ENCODE results near the gene ATP6V1C2.

ATP6V1C2 gene

DNA sequence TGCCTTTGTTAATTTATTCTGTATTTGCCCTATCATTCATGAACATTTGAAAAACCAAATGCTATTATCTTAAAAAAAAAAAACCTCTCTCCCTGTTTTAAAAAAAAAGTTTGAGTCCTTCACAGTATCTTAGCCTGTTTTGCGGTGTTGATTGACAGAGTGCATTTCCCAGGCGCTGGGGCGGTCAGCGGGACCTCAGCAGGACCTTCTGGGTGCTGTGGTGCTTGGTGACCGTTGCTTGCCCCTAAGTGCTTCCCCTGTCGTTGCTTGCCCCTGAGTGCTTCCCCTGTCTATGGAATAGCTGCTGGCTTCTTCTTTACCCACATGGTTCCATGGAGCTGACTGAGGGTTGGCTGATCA lies 12.1 kb downstream of the ATP6V1C2 start:
- no peak for DNase-seq

DNA sequence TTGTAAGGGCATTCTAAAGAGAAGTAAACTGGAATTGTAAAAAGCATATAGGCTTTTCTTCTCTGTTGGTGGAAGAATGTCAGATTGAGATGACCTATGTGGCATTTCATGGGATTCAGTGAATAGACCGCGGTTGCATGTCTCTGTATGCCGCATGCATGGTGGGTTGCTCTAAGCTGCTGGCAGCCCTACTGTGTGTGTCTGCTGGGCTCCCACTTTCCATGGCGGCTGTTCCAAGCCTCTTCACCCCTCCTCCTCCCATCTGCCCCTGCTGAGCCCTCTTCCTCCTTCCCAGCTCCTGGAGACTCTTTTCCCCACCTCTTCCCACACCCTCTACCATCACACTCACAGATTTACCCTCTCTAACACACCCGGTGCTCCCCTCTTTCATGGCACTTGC lies 12.6 kb downstream of the ATP6V1C2 start:
- no peak for DNase-seq

DNA sequence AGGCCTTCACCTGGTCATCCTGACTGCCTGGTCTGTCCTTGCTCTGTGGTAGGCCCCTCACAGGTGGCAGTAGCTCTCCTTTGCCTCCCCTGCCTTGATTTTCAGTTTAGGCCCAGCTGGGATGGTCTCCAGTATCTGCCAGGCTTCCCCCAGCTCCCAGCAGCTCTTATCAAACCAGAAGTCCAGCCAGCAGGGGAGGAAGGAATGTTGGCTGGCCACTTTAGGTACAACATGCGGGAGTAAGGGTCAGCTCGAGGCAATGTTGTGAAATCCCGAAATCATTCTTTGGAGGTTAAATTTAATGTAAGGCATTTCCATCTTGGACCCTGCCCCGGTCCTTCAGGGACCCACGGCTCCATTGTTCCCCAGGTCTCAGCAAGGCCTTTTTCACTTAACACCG lies 16.8 kb downstream of the ATP6V1C2 start:
- DNase-seq, result no peak

DNA sequence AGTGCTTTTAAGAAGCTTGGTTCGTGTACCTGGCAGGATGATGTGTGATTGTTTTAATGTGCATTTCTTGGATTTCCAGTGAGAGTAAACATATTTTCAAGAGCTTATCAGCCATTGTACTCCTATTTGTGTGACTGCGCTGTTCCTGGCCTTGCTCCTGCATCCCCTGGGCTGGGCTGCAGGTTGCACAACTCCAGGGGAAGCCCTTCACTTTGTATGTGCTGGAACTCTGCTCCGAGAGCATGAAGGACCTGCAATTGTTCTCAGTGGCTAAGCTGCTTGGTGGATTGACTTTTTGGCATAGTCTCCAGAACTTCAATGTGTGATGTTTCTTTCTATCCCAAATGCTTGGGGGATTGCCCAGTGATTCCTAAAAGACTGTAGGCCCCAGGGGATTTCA lies 18.8 kb downstream of the ATP6V1C2 start:
- DNase-seq, result no peak

DNA sequence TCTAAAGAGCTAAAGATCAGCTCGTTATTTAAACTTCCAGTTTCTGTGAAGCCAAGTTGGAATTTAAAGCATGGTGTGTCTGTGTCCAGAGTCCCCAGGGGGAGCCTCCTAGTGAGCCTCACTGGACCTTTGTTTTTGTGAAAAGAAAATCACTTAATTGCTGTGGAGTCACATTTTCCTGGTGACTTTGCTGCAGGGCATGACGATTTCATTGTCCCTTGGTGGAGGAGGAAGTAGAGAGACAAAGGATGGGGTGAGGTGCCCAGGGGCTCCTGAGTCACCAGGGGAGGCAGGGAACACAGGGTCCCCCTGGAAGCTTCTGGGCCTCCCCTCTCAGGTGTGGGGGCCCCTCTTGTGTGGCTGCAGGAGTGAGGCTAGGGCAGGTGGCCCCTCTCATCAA lies 19.7 kb downstream of the ATP6V1C2 start:
- DNase-seq, result no peak

DNA sequence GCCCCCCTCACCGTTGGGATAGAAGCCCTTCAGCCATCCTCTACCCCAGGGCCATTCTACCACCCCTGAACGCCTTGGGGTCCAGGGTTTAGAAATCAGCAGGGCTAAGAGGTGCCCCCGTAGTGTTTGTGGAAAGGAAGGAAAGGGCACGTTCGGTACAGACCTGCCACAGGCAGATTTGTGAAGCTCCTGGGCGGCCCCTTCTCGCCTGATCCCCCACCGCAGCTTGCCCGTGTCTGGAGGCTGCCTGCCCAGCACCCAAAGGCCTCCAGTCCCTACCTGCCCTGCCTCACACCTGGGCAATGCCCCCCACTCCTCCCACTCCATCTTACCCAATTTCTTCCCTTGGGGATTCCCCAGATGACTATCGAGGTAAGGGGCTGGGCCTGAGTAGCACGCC lies 21.2 kb downstream of the ATP6V1C2 start:
- DNase-seq, result no peak

DNA sequence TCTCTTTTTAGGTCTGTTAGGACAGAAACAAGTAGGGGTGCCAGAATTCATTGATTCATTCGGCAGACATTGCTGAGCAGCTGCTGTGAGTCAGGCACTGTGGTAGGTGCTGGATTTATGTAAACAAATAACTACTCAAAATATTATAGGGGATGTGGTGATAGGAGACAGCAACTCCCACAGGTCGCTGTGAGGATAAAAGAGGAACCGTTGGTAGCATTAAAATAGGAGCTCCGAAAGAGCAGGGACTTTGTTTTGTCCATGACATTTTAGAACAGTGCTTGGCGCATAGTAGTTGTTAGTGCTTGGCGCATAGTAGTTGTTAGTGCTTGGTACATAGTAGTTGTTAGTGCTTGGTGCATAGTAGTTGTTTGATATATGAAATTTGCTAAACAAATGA lies 29.2 kb downstream of the ATP6V1C2 start:
- no peak for DNase-seq

DNA sequence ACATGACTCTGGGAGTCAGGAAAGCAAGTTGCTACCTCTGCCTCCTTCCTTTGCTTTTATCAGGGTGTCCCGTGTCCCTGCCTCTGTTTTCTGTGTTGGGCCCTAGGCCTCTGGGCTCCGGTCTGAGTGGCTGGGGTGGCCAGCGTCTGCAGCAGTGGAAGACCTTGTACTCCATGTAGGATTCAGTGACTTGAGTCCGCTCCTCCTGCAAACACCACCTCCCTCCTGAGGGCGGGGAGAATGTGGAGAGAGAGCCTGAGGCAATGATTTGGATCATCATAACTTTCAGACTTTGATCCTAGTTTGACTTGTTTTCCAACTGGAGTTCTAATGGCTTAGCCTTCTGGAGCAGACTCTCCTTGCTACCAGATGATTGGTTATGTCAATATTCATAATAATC lies 30.8 kb downstream of the ATP6V1C2 start:
- DNase-seq, result no peak

DNA sequence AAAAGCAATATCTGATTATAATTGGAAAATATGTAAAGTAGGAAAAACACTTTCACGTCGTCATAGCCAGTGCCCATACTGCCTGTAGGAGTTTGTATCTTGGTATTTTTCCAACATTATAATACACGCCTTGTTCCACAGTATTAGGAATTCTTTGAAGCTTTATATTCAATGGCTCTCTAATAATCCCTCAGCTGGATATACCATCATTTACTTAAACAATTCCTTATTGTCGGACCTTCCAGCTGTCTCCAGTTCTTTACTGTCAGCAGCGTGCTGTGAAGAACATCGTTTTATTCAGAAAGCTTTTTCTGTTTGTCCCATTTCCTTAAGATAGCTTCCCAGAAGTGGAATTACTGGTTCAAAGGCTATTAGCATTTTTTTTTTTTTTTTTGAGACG lies 31.7 kb downstream of the ATP6V1C2 start:
- no peak for DNase-seq

DNA sequence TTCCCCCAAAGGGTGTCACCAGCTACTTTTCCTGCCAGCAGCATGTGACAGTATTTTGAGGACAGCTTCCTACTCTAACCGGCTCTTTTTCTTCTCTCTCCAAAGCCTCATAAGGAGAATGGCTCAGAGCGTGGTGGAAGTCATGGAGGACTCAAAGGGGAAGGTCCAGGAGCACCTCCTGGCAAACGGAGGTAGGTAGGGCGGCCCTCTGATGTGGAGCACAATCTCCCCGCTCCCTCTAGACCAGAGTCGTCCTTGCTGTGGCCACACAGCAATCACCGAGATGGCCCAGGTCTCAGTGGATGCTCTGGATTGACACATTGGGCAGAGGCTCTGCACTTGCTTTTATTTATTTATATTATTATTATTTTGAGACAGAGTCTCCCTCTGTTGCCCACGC lies 32.4 kb downstream of the ATP6V1C2 start:
- no peak for DNase-seq

DNA sequence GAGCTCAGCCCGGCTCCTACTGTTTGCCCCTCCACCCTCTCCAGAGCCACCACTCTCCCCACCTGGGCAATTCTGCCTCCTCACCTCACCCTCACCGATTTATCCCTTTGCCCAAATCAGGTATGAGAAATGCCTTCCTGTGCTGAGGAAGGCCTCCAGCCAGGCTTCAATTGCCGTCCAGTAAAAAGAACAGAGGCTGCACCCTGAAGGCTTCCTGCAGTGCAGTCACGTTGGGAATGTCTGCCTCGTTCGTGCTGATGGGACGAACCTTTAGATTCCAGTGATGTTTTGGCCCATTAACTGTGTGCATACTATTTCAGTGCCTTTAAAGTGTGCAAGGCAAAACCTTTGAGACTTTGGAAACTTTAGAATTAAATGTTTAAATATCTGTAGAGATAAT lies 34.2 kb downstream of the ATP6V1C2 start:
- DNase-seq, result no peak

DNA sequence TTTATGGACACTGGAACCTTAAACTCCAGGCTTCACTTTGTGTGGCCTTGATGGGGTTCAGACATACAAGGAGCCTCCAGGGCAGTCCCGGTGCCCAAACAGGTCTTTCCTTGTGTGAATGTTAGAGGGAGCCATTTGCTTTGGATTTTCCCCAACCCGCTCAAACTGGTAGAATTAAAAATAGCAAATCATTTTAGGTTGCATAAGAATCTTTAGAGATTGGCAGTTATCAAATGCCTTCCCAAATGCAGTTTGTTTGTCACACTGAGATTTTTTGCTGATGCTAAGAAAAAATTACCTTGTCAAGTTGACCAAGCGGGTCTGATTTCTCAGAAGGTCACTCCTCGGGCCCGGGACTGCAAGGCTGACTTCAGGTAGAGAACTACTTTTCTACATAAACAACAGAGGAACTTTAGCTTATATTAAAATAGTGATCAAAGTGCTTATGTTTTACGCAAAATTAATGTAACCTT lies 36.4 kb downstream of the ATP6V1C2 start:
- no peak for DNase-seq

DNA sequence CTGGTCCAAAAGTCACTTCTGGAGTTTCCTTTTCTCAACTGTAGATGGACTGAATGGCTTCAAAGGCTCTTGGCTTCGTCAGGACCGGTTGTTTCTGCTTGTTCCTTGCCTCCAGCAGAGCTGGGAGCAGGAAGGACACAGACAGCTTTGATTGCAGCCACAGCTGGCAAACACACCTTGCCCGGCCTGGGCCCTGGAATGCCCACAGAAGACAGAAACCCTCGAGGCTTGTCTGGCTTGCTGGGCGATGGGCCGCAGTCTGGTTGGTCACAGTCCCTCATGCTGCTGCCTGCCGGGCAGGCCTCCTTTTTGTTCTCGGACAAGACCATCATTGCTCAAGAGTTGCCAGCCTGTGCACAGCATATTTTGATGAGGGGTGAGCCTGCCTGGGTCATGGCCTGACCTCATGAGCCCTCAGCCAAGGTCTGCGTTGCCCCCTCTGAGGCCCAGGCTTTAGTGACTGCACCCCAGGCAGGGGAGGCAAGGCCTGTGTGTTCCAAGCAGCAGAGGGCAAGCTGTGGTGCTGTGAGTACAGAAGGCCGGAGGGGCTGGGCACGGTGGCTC lies 37.8 kb downstream of the ATP6V1C2 start:
- DNase-seq, result no peak

DNA sequence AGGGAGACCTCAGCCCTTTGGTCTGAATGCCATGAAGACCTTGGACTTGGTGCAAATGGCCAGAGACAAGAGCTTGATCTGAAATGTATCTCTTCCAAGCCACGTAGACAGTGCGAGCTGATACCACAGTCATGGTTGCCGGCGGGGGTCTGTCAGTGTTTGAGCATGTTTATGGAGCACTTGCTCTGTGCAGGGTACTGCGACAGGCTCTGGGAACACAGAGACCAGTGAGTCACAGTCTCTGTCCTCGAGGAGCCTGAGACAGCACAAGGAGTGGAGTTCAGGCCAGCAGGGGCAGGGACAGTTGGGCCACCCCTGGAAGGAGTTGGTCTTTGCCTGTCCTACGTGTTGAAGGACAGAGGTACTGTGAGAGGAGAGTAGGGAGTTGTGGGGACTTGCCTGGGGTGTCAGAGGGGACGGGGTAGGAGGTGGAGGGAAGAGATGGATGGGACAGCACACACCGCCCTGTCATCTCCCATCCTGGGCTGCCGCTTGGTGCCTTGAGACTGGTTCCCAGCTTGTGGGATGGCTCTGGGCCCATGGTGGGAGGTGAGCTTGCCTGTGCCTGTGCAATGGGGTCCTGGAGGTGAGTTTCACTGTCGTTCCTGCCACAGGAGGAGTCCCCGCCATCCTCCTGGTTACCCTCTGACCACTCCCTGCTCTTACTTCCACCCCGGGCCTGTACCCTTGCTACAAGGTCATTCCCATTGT lies 39.5 kb downstream of the ATP6V1C2 start:
- DNase-seq, result no peak

DNA sequence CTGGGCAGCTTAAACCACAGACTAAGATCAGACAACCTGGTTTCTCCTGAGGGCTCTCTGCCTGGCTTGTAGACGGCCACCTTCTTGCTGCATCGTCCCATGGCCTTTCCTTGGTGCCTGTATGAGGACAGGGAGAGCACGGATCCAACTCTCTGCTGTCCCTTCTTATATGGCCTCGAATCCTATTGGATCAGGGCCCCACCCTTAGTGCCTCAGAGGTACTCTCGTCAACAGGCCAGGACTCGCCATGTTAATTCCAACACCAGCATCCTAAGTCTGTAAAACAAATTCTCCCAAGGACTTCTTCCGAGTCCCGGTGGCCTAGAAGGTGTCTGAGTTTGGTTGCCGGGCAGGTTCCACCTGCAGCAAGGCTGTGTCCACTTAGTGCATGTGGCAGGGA lies 40.2 kb downstream of the ATP6V1C2 start:
- no peak for DNase-seq

DNA sequence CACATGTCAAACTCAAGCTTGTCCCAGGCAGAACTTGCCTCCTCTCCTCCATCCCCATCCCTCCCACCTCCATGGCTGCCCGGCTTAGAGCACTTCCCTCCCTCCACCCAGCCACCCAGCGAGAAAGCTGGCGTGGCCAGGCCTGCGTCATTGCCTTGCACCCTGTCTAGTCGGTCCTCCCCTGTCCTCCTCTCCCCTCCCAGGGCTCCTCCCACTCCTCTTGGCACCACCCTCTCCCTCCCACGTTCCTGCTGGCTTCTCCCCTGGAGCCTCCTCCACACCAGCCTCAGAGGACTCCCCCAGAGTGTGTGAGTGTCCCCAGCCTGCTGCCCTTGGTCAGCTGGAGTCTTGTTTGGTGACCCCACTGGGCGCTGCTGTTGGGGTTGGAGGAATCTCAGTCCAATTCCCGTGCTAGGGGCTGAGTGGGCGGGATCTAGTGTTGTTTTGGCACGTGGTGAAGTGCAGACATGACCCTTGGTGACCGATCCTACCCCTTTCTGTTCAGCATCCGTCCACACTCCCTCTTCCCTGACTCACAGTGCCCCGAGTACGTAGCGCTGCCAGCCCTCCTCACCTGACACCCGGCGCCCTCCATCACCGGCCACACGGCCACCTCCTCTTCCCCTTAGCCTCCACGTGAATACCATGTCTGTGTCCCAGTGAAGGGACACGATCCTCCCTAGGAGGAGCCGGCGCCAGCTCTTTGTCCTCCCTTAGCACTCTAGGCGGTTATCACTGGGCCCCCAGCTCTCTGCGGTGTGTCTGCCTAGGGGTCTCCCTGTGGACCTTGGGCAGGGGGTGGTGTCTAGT lies 41.4 kb downstream of the ATP6V1C2 start:
- no peak for DNase-seq

DNA sequence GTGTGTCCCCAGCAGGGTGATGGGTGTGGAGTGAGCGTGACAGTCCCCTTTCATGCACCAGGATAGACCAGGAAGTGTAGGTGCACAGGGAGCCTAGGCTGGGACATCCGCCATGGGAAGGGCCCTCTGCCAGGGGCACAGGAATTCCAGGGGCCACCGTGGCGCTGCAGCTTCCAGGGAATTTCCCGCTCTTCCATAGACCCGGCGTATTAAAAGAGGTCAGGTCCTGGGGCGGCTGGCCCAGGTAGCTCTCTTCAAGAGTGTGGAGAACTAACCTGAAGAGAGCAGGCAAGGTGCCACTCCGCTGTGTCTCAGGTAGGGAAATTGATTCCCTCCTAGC lies 42.0 kb downstream of the ATP6V1C2 start:
- no peak for DNase-seq

DNA sequence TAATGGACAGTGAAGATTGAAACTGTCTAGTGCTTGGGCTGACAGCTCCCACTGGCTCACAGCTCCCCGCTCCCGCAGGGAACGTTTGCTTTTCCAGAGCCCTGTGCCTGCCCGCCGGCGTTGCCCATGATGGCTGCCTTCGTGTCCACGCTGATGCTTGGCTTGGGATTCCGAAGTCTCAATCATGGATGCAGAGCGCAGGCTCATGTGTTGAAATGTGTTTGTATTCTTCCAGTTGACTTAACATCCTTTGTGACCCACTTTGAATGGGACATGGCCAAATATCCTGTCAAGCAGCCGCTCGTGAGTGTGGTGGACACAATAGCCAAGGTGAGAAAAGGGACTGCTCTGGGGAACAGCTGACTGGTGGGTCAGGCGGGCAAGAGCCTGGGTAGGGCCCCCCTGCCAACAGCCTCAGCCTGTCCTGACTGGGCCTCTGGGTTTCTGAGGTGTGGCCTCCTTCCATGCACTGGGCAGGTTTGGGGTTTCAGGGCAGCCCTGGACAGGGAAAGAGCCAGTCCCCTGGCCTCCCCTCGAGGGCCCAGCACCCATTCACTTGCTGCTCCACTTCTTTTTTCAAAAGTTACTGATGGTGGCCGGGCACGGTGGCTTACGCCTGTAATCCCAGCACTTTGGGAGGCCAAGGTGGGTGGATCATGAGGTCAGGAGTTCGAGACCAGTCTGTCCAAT lies 42.8 kb downstream of the ATP6V1C2 start:
- DNase-seq, result no peak

DNA sequence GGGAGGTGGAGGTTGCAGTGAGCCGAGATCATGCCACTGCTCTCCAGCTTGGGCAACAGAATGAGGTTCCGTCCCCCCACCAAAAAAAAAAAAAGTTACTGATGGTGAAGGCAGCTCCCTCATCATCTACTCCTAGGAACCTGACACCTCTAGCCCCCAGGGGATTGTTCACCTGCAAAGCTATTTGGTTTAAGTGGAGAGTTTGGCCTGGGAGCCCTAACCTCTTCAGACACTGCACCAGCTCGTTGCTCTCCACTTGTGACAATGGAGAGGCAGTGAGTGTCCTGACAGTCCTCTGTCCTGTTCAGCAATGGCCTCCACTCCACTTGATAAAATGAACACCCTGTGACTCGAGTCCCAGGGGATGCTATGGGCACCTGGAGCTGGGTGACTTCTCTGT lies 43.5 kb downstream of the ATP6V1C2 start:
- no peak for DNase-seq

DNA sequence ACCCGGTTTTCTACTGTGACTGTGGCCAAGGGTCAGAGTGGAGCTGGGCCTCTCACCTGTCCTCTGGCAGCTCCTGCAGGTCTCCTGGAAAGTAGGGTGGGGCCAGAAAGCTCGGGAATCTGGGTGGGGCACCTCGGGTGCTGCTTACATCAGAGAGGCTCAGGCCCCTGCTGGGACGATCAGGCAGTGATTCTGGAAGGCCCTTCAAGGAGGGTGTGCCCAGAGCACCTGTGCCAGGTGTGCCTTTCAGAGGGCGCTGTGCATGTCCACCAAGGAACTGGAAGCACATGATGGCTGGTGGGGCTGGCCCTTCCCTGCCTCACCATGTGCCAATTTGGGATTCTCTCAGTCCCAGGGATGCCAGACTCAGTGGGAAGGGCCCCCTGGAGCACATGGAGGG lies 44.0 kb downstream of the ATP6V1C2 start:
- DNase-seq, result no peak

DNA sequence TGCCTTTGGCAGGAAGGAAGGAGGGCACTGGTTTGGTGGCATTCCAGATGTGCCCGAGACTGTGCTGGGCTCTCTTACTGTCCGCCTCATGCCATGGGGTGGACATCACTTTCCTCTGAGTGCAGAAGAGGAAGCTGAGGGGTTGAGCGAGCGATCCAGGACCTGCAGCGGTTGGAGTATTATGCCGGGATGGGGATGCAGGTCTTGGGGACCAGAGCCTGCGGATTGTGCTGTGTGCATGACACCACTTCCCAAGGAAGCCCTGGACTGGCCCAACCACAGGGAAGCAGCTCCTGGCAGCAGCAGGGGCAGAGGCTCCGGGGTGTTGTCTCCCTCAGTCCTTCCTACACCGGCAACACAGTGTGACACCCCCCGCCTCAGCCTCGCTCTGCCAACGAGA lies 44.5 kb downstream of the ATP6V1C2 start:
- no peak for DNase-seq

DNA sequence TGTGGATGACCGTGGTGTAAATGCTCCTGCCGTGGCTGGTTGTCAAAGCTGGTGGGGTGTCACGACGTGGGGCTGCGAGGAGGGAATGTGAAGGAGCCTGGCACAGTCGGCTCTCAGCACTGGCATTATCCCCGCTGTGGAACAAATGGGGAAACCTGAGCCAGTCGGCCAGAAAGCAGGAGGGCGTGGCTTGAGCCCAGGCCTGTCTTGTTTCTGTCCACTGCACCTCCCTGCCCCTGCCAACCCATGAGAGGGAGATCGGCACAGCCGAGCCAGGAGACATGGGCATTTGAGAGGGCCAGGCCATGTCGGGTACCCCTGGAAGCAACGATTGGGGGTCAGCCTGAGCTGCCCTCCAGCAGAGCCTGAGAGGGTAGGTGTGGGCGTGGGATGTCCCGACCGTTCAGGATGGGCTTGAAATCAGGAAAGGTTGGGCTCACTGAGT lies 46.7 kb downstream of the ATP6V1C2 start:
- DNase-seq, result no peak

DNA sequence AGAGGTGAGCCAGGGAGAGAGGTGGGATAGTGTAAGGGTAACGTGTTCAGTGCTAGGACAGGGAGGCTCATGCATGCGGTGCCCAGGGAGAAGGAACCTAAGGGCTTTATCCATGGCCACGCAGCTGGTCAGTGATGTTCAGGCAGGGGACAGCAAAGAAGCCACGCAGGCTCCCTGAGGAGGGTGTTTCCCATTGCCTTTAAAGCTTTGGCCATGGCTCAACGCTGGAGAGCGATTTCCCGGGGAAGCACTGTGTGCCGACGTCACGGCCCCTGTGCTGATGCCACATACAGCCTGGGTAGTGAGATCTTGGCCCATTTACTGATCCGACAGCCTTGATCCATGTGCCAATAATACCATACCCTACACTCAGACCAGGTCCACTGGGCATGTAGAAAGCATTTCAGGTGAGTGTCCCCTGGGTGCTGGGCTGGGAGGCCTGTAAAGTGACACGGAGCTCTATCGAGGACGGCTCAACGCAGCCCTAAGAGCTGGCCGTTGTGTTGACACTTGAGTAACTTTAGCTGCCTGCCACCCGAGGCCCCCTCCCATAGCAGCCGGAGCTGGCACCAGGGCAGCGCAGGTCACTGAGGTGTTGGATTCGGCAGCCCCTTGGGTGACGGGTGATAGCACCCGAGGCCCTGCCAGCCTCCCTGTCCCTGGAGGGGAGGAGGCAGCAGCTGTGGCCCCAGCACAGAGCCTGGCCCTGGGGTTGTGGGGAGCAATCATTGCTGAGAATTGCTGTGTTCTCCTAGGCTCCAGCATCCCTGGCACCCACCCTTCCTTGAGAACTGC lies 49.7 kb downstream of the ATP6V1C2 start:
- DNase-seq, result no peak

Measured in activated T-cell treated with anti-CD3 and anti-CD28 coated beads, Interleukin-2, amount 50 U/mL, for 48 hours (primary cell).